D721Med (cell line): ENCODE data around the gene SLC12A4.
"Not testable (repeated sequence)": the region's sequence is repeated elsewhere in the genome, so short reads cannot be mapped to it uniquely, and the experiment has no call there.

Experiments used
- DNase-seq: peaks from one replicate; pipeline ENCODE4 v3.0.0; 2011; ENCODE audit warnings: low spot score; ENCODE audit not compliant: insufficient read length
- FAIRE-seq: peaks from 2 replicates; lab custom pipeline; 2011; peaks lifted over from hg19 to GRCh38; lab: Jason Lieb, UNC
- CTCF ChIP-seq: IDR thresholded peaks from 2 replicates; pipeline ENCODE4 v1.5.1; 2012; ENCODE audit warnings: mild to moderate bottlenecking, control low read depth; ENCODE audit not compliant: insufficient read depth; ENCODE audit errors: missing control alignments

The SLC12A4 gene

GRCh38 chr16:67975321-67976105 lies 7.1 kb upstream of the SLC12A4 start:
- DNase-seq (no peak), FAIRE-seq (no peak)
- TF ChIP-seq CTCF, result no peak

- not testable (repeated sequence) for DNase-seq, FAIRE-seq
Observed at GRCh38 chr16:67972285-67972684, 3.8 kb upstream of the SLC12A4 start.

GRCh38 chr16:67971111-67971510 lies 2.7 kb upstream of the SLC12A4 start:
- FAIRE-seq (no peak), DNase-seq (no peak)
- TF ChIP-seq CTCF, result no peak

DNA sequence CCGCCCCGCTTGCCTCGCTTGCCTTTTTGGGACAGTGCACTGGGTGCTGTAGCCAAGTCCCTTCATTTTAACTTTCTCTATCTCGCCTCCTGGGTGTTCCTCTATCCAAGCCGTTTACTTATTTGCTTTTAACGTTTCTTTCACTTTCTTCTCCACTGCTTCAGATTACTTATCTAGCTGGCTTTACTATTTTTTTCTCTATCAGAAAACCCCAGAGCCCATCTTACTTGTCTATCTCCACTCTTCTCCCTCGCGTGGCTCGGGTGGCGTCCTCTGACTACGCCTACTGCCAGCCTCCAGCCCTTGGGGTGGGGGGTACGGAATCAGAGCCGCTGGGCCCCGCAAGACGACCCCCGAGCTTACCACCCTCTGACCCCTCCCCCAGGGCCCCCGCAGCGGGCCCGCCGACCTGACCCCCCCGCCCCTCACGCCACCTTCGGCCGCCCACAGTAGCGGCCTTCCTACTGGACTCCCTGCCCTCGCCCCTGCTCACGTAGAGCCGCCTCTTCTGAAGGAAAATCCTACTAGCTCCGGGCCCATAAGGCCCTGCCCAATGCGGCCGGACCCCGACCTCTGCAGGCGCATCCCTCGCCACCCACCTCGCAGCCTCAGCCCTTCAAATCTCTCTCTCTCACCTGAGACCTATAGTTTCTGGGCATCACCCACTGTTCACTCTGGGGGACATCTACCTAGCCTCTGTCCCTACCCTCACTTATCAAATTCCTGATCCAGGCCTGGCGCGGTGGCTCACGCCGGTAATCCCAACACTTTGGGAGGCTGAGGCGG lies 1.0 kb upstream of the SLC12A4 start:
- FAIRE-seq (no peak), DNase-seq (no peak)
- no peak for TF ChIP-seq CTCF

- TF ChIP-seq CTCF, result no peak
- DNase-seq, result no peak
- no peak for FAIRE-seq
Observed at GRCh38 chr16:67967958-67968399, 458 bp downstream of the SLC12A4 start.

DNA sequence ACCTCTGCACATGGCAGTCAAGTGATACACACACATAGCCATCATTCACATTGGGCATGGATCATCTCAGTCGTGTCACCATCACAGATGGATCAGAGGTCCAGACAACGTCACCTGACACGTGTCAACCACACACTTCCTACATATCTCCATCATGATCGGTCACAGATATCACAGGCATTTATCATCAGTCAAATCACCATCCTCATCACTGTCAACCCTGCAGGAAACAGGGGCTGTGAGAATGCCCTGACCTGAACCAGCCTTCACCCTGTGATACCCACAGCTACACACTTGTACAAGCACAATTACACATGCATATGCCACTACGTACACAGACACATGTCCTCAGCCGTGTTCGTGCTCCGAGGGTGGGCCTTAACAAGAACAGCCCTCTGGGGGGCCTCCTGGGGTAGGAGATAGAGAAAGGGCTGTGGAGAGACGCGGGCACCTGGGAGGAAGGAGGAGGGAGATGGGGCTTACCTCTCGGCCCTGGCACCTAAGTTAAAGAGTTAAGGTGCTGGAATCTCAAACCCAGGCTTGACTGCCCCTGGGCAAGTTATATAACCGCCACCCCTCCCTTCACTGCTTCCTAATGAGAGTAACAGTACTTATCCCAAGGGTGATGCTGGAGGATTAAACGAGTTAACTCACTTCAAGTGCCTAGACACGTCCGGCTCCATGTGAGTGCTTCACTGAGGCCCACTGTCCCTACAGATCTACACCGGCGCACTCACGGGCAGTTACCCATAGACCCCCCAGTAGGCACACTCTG lies 1.1 kb downstream of the SLC12A4 start:
- DNase-seq (no peak), FAIRE-seq (no peak)
- no peak for TF ChIP-seq CTCF

DNA sequence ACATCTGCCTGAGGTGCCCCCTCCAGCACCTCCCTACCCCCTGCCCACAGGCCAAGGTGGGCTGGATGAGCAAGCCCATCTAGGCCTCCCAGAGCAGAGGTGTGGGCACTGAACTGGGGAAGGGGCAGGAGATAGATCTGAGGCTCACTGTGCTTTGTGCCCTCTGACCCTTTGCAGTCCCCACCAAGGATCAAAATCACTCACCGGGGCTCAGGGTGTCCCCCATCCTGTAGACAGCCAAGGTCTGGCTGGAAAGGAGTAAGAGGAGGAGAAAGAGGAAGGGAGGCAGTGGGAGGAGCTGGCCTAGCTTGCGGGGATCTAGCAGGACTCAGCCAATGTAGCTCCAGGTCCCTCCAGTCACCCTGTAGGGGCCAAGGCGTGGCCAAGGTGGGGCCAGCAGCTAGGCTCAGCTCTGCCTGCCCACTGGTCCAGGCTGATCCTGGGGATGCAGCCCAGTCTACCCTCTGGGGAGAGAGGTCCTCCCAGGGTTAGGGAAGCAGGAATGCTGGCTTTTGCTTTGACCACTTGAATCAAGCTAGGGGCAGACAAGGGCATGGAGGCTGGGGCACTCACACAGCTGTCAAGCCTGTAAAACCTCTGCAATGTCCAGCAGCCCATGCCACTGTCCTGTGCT lies 1.8 kb downstream of the SLC12A4 start:
- no peak for FAIRE-seq
- DNase-seq, result no peak
- TF ChIP-seq CTCF, result no peak
